Measurements from ENCODE around the gene KCNAB2.

Gene KCNAB2

DNA sequence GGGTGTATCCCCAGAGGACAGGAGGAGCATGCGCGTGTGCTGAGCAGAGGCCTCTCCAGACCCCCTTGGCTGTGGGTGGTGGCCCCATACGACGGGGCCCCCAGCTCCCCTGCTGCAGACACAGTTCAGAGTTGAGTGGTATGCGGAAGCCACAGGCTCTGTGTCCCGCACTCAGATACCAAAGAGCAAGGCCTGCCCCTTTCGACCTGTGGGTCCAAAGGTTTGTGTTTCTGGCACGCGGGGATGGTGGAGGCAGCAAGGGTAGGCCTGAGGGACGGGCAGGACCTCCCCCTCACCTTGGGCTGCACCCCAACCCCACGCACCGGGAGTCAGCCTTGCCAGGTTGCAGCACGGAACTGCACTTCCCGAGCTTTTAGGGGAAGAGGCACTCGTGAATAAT is at the start of gene KCNAB2:
Gene KCNAB2, plus strand, starts transcription at position 328 of the 400 bp plus-strand sequence. CDS start 5,649 bp downstream, outside the sequence.
- DNase-seq, result no peak

DNA sequence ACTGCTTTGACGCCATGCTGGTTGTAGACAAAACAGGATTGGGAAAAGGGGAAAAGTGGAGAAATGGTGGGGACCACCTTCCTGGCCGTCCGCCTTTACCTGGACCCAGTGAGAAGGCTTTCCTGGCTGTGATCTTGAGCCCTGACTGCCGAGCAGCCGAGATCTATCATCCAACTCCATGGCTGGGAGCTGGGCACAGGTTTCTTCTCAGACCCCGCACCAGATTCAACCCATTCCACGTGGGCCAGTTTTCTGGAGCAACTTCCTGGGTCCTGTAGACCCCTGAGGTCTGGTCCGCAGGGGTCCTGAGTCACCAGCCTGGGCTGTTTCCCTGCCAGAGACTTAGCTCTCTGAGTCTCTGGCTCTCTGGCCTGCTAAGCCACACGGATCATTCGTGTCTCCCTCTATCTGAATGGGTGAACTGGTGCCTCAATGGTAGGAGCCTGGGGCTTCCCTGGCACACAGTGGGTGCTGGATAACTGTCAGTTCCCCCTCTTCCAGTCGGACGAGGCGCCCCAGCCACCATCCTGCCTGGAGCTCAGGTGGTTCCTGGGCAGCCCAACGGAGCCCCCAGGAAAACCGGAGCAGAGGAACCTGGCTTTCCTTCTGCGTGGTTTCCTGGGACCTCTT is 48.9 kb upstream of the KCNAB2 start:
- DNase-seq, result no peak

DNA sequence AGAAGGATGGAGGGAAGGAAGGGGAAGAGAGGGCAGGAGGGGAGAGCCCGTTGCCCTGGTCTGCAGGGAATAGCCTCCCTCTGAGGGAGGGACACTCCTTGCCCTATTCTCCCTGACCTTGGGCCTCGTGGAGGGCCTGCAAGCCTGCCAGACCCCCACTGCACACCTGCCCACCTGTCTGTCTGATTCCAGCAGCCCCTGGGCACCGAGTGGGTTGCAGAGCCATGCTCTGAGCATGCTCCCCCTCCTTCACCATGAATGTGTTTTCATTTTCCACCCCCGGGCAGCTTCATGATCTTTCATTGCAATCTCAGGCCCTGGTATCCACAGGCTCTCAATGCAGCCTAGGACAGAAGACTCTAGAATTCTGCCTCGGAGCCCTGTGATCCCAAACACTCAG is 48.4 kb upstream of the KCNAB2 start:
- DNase-seq, result no peak

DNA sequence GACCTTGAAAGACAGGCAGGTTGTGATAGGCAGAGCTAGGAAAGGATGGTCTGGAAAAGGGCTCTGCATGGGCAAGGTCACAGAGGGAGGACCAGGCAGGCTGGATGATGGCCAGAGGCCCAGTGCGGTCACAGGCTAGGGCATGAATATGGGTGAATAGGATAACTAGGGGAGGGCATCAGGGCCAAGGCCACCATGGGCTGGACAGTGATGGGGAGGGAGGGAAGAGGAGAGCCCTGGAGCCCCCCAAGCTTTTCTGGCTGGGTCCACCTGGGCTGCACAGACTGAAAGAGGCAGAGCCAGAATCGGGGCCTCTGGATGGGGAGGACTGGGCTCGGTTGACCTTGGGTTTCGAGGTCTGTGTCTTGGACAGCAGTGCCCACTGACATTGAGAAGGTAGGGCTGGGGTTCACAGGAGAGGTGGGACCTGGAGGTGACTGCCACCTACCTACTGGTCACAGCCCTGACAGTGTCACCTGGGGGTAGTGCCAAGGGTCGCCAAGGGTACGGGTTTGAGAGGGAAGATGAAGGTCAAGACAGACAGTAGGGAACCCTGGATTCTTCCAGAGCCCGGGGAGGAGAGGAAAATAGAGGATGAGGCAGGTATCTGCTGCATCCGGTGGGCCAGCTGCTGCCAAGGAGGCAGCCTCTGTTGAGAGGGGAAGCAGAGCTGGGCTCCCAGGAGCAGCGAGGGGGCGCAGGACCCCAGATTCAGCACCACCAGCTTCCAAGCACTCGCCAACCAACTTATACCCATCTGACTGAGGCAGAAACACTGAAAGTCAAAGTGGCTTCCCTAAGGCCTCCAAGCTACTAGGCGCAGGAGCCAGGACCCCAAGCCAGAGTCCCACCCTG is 47.4 kb upstream of the KCNAB2 start:
- DNase-seq, result no peak

DNA sequence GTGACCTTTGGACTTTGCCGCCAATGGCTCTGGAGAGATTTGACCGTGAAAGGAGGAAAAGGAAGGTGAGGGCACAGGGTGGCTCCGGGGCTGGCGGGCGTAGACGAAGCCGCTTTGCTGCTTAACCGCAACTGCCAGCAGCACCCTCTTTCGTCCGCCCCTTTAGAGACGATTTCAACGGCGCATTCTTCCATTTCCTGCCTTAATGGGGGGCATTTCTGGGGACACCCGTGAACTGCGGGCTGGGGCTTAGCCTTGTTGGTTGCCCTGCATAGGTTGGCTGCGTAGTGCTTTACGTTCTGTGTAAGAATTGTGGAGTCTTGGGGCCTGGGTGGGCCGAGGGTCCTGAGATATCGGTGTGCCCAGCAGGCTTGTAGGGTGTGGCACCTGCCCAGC is 46.8 kb upstream of the KCNAB2 start:
- no peak for DNase-seq

DNA sequence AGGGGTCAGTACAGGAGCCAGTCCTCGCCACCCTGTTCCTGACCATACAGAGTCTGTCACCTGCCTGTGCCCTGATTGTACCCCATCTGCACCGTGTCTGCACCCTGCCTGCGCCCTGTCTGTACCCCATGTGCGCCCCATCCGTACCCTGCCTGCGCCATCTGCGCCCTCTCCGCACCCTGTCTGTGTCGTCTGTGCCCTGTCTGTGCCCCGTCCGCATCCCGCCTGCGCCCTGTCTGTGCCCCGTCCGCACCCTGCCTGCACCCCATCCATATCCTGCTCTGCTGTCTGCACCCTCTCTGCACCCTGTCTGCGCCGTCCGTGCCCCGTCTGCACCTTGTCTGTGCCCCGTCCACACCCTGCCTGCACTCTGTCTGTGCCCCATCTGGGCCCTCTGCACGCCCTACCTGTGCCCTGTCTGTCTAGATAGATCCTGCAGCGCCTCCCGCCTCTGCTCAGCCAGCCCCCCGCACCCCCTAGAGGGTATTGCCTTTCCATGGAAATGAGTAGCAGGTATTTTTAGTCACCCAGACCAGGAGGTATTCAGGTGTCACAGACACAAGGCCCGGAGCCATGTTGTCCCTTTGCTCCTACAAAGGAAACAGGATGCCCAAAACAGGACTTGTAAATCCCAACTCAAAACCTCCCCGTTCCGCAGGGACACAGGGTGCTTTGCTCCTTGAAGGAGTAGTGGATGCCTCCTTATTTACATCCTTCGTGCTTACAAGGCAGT is 45.8 kb upstream of the KCNAB2 start:
- DNase-seq, result no peak

DNA sequence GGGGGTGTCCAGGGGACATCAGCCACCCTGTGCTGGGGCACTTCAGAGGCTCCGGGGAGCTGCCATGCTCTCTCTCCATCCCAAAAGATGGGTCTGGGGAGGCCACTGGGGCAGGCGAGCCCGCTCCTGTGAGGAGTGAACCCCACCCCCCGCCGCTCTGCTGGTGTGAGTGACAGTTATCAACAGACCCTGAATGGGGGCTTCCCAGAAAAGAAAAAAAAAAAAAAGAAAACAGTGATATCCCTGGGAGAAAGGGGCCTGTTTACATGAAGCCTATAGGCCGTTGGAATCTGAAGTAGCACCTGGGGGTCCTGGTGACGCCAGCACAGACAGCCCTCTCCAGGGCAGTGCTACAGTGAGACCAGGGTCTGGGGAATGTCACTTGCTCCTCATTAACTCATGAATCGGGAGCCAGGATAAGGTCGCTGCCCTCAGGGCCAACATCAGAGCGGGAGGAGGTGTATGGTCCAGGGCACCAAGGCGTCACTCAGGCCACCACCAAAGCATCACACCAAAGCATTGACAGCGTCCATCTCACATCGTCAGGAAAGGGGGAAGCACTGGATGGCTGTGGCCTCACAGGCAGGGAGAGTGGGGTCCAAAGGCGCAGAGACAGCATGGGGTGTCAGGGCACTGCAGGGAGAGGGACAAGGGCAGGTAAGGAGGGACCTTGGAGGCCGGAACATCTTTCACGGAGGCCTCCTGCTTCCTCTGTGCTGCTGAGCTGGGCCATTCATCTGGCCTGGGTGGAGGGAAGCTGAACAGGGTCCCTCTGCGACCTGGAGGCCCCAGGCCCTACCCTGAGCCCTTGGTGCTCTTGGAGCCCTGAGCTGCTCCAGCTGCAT is 45.0 kb upstream of the KCNAB2 start:
- no peak for DNase-seq

DNA sequence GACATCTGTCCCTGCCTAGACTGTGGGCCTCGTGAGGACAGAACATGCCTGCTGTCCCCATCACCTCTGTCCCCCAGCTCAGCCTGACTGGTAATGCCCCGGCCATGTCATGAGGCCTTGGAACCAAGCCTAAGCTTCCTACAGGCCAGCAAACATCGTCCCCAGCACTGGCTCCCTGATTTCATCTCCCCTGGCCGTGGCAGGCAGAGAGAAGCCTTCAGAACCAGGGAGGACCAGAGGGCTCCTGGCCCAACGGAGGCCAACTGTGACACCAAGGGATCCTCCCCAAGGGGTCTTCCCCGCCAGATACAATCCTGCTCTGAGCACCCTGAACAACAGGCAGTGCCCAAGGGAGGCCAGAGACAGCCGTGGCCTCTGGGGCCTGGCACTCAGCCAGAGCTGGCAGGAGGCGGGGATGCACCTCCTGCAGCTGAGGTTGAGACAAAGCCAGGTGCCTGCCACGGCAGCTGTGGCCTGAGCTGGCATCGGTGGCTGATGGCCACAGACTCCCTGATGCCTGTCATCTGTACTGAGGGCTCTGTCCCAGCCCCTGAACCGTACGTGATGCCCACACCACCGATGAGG is 43.6 kb upstream of the KCNAB2 start:
- peak in 1 of 2 experiments; percentile 14 for DNase-seq

DNA sequence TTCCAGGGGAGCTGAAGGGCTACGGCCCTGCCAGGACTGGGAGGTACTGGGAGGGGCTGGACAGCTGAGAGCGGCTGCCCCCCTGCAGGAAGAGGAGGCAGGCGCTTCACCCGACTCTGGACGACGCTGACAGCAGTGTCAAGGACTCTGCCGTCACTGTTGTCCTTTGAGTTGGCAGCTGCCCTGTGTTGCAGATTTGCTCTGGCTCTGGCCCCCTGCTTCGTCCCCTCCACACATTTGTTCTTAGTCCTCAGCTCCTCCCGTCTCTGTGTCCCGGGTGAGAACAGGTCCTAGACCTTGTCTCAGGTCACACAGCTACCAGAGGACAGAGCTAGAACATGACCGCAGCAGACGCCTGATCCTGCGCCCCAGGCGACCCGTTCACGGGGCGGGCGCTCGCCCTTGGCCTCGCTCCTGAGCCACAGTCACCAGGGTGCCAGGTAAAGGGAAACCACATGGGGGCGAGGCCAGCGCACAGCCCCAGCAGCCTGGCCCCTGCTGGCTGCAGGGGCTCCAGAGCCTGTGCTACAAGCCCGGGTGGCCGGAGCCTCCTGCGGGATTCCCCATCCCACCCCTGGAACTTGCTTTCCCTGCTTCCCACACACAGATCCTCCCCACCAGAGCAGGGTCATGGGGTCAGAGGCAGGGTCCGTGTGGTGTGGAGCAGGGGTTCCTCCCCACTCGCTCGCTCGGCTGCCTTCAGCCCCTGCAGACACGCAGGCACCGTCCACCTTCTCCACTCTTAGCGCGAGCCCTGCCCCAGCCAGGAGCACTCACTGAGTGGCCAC is 42.8 kb upstream of the KCNAB2 start:
- DNase-seq, result no peak

DNA sequence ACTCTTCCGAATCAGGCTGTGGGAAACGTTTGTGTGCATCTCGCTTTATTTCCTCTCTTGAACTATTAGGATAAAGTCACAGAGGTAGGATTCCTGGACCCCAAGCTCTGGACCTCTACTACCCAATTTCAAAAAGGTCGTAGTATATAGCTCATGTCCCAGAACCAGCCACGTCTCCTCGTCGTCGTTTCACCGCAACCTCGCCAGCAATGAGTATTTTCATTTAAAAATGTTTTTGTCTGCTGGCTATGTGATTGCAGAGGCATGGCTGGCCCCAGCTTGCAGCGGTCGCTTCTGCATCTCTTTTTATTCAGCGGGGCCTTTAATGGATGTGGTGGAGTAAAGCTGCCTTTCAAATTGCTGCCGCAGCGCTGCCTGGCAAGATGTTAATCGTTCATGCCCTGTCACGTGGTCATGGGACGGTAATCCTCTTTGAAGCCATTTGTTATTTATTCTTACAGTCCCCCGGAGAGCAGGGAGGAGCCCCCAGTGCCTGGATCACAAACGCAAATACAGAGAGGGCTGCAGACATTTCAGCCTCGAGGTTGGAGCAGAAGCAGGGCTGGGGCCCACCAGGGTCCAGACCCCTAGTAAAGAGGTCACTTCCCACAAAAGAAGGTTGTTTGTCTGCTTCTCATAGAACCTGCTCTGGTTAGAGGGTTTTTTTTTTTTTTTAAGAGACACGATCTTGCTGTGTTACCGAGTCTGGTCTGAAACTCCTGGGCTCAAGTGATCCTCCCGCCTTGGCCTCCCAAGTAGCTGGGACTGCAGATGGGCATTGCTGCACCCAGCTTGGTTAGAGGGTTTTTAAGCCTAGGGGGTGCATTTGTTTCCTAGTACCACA is 41.9 kb upstream of the KCNAB2 start:
- no peak for DNase-seq

DNA sequence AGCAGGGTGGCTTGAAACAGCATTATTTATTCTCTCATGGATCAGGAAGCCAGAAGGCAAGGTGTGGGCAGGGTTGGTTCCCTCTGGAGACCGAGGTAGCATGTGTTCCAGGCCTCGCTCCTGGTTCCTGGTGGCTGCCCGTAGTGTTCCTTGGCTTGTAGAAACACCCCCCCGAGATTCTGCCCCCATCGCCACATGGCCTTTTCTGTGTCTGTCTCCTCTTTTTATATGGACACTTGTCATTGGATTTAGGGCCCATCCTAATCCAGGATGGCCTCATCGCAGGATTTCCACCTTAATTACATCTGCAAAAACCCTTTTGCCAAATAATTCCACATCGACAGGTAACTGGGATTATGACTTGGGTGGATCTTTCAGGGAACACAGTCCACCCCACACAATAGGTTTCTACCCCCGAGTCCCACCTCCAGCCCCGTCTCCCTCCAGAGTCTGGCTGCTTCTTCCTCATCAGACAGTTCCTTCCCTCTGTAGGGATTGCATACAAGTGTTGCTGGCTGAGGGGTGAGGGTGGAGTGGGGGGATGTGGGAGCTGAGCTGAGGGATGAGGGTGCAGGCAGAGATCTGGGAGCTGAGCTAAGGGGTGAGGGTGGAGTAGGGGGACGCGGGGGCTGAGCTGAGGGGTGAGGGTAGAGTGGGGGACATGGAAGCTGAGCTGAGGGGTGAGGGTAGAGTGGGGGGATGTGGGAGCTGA is 41.1 kb upstream of the KCNAB2 start:
- DNase-seq, result no peak

DNA sequence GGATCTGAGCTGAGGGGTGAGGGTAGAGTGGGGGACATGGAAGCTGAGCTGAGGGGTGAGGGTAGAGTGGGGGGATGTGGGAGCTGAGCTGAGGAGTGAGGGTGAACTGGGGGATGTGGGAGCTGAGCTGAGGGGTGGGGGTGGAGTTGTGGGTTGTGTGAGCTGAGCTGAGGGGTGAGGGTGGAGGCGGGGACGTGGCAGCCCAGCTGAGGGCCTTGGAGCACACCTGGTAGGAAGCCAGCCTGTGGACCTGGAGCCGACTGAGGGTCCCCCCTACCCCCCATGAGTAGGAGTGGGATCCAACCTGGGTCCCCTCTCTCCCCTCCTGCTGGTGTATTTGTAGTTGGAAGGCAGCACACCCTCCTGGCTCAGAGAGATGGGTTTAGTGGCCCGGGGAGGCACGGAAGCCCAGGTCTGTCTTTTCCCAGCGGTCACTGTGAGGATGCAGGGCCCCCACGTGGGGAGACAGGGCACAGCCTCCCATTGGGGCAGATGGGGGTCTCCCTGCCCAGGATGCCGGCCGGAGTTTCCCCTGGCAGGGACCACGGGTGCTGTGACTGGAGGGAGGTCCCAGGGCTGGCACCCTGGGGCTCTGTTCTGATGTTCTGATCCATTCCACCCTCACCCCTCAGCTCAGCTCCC is 40.3 kb upstream of the KCNAB2 start:
- DNase-seq, result no peak

DNA sequence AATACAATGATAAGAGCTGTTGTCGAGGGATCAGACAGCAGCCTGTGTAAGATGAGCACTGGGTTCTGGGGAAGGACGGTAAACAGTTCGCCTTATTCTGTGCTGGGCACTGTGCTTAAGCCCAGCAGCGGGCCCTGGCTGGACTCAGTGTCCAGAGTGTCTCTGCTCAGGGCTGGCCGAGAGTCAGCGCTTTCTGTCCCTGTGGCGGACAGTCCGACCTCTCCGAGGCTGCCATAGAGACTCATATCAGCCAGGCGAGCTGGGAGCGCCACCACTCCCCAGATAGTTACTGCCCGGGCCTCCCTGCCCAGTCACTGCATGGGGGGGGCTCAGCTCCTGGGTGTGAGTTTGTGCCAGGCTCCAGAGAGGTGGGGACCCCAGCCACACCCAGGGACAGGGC is 38.8 kb upstream of the KCNAB2 start:
- DNase-seq, result no peak

DNA sequence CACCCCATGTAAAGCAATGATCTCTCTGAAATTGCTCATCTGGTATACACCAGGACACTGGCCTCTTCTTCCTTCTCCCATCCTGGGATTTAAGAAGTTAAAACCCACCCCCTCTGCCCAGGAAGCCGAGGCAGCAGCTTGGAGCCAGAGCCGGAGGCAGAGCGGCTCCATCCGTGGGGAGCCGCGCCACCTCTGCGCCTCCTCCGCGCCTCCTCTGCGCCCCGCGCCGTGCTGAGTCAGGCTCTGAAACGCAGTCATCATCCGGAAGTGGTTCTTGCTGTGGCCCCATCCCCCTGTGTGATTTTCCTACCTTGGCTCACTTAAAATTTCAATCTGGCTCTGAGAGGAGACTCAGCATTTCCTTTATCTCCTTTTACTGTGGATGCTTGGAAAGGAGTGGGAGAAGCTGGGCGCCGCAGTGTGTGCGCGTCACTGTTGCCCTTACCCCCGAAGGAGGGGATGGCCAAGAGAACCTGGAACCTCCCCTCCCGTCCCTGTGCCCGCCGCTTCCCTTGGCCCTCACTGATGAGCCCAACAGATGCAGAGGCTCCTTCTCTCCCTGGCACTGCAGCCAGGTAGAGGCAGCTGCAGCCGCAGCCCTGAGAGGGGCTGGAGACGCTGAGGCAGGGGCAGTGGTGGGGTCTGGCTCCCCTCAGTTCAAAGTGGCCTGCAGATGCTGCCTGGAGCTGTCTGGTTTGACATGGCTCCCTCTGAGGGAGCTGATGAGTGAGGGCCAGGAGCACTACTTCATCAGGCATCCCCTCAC is 38.2 kb upstream of the KCNAB2 start:
- DNase-seq, result no peak

DNA sequence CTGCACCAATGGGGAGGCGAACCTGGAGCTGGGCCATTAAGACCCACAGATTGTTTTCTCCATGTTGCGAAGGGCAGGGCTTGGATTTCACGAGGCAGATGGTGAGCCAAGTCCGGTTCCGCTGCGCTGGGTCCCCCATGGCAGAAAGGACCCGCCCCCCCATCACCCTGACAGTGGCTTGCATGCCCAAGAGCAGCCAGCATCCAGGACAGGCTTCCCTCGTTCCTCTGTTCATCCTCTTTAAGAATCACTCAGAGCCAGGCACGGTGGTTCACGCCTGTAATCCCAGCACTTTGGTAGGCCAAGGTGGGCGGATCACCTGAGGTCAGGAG is 37.6 kb upstream of the KCNAB2 start:
- no peak for DNase-seq

DNA sequence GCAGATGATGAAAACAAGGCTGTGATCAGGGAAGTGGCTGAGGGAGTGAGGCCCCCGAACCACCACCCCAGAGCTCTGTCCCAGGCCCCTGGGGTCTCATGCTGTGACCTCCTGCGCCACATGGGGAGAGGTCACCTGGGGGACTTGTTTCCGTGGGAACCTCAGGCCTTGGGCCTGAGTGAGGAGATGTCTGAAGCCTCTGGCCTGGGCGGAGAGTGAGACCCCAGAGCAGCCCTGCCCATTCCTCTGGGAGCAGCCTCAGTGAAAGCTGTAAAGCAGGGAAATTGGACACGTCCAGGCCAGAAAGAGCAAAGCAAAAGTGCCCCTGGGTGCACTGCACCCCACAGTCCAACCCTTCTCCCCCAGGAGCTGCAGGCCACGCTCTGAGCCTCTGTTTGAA is 37.0 kb upstream of the KCNAB2 start:
- no peak for DNase-seq

DNA sequence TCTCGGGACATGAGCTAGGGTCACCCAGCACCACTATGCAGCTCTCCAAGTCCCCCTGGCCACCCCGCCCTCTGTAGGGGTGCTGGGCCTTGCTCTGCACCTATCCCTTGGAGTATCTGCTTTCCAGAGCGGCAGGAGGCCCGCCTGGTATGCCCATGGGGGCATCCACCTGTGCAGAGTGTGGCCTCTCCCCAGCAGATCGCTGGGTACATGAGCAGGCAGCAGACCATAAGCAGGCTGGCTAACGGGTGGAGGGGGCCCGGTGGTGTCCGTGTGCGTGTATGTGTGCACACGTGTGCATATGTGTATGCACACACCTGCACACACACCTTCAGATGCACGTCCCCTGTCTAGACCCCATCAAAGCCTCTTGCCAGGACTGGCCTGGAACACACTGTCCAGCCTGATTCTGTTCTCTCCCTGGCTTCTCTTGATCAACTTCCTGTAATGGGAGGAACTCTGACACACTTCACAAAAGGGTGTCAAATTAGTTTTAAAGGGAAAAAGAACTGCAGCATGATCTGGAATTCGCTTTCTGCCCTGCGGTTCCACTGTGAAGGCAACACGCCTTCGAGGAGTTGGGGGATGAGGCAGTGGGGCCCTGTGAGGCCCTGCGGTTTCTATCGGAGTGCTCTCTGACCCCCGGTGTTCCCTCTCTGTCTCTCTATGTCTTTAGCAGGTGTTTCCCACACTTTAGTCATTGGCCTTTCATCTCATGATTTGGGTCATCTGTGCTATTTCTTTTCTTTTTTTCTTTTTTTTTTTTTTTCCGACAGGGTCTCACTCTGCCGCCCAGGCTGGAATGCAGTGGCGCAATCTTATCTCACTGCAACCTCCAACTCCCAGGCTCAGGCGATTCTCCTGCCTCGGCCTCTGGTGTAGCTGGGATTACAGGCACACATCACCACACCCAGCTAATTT is 36.3 kb upstream of the KCNAB2 start:
- DNase-seq, result no peak

DNA sequence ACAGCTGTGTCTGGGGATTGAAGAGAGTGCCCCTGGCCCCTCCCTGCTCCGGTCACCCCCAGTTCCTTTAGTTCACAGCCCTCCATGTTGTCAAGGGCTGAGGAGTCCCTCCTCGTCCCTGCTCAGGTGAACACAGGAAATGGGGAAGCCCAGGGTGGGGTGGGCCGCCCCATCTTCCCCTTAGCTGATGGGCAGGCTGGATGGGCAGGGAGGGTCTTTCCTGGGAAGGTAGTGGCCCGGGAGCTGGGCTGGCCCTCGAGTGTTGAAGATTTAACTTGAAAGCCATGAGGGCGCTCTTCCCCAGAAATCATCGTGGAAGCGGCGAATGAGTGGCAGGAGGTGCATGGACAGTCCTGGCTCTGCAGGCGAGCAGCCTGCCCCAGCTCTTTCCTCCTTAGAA is 35.1 kb upstream of the KCNAB2 start:
- DNase-seq, result no peak
